SK-N-SH (cell line): Measurements from ENCODE around the gene TBC1D5. TPM values are rescaled to one million over a fixed set of nuclear protein-coding genes. Genes with fewer than 3 reads are reported as not detected.

Source experiments
- CTCF ChIA-PET: fragments of 300-600, 350-600 bp; formaldehyde crosslinking; extraction: SDS; loops from one replicate; lab custom pipeline; 2021; lab: Yijun Ruan, JAX
- POLR2A ChIA-PET: fragments of 350-600 bp; sonication (Branson Sonifier 250); formaldehyde crosslinking; extraction: SDS; loops from one replicate; lab custom pipeline; 2020; ENCODE audit warnings: antibody characterized with exemption, inconsistent platforms; lab: Yijun Ruan, JAX
- DNase-seq: peaks from one replicate; pipeline ENCODE4 v3.0.0; 2012
- H2AFZ ChIP-seq: fragments of 200-600 bp; sonication (generic); 2 replicates; pipeline ENCODE4 v1.8.1; 2016; ENCODE audit warnings: antibody characterized with exemption, mild to moderate bottlenecking, low read depth
- H3F3A ChIP-seq: fragments of 200-600 bp; sonication (generic); replicated peaks from 2 replicates; pipeline ENCODE3; 2016; ENCODE audit warnings: antibody characterized with exemption, mild to moderate bottlenecking; ENCODE audit not compliant: insufficient read depth
- H3K27ac ChIP-seq, 2 experiments: fragments of 200-500 bp in 1 of 2; fragments of 200-600 bp in 1 of 2; sonication (Bioruptor generic) in 1 of 2; sonication (generic), shearing (Covaris generic) in 1 of 2; 2 replicates each; pipeline versions ENCODE4 v1.5.1 to v1.6.1; 2014 to 2016; ENCODE audit warnings: low read depth in 2 of 2, inconsistent platforms in 1 of 2, low read length in 1 of 2, mild to moderate bottlenecking in 1 of 2, mixed read lengths in 1 of 2
- H3K27me3 ChIP-seq: fragments of 200-600 bp; sonication (generic), shearing (Covaris generic); 2 replicates; pipeline ENCODE4 v1.6.1; 2016; ENCODE audit warnings: mixed run types; ENCODE audit not compliant: insufficient read depth
- H3K36me3 ChIP-seq, 2 experiments: fragments of 200-500 bp in 1 of 2; fragments of 200-600 bp in 1 of 2; sonication (Bioruptor generic) in 1 of 2; sonication (generic) in 1 of 2; replicated peaks in 1 of 2; 2 replicates each; pipeline versions ENCODE3 to v1.5.1; 2014 to 2016; ENCODE audit warnings: low read length in 1 of 2, mild to moderate bottlenecking in 1 of 2; ENCODE audit not compliant: insufficient read depth in 2 of 2, control insufficient read depth in 1 of 2
- H3K4me1 ChIP-seq, 2 experiments: fragments of 200-500 bp in 1 of 2; fragments of 200-600 bp in 1 of 2; sonication (Bioruptor generic) in 1 of 2; sonication (generic), shearing (Covaris generic) in 1 of 2; 2 replicates each; pipeline versions ENCODE4 v1.5.1 to v1.6.1; 2014 to 2016; ENCODE audit warnings: low read depth in 1 of 2, low read length in 1 of 2, mixed run types in 1 of 2; ENCODE audit not compliant: insufficient read depth in 2 of 2, control insufficient read depth in 1 of 2
- H3K4me2 ChIP-seq: fragments of 200-600 bp; sonication (generic), shearing (Covaris generic); 2 replicates; pipeline ENCODE4 v1.6.1; 2017; ENCODE audit warnings: mixed run types
- H3K4me3 ChIP-seq, 2 experiments: fragments of 200-500 bp in 1 of 2; fragments of 200-600 bp in 1 of 2; sonication (Bioruptor generic) in 1 of 2; sonication (generic), shearing (Covaris generic) in 1 of 2; 2 replicates each; pipeline versions ENCODE4 v1.5.1 to v1.8.1; 2014 to 2016; ENCODE audit warnings: low read depth in 2 of 2, inconsistent platforms in 1 of 2, low read length in 1 of 2, mild to moderate bottlenecking in 1 of 2, mixed read lengths in 1 of 2, moderate library complexity in 1 of 2
- H3K79me2 ChIP-seq: fragments of 200-600 bp; sonication (generic); 2 replicates; pipeline ENCODE4 v1.8.1; 2017; ENCODE audit warnings: mild to moderate bottlenecking; ENCODE audit not compliant: insufficient read depth
- H3K9ac ChIP-seq: fragments of 200-600 bp; sonication (generic); 2 replicates; pipeline ENCODE4 v1.6.1; 2017; ENCODE audit warnings: mixed run types
- H3K9me2 ChIP-seq: fragments of 200-600 bp; sonication (generic); 2 replicates; pipeline ENCODE4 v1.6.1; 2017; ENCODE audit warnings: mixed run types
- H3K9me3 ChIP-seq: fragments of 200-600 bp; sonication (generic); 2 replicates; pipeline ENCODE4 v1.6.1; 2017; ENCODE audit warnings: mixed run types, mild to moderate bottlenecking, moderate library complexity
- H4K20me1 ChIP-seq: fragments of 200-600 bp; sonication (generic); 2 replicates; pipeline ENCODE4 v1.6.1; 2017; ENCODE audit warnings: mild to moderate bottlenecking, mixed run types; ENCODE audit not compliant: insufficient read depth
- CHD2 ChIP-seq: fragments of 150-350 bp; IDR thresholded peaks from 2 replicates; pipeline ENCODE4 v1.6.1; 2018; ENCODE audit warnings: low read length; ENCODE audit not compliant: partially characterized antibody
- EP300 ChIP-seq, 2 experiments: IDR thresholded peaks; 2 replicates each; pipeline versions ENCODE4 v1.4.0 to v1.6.1; 2012; ENCODE audit warnings: borderline replicate concordance in 1 of 2, low read depth in 1 of 2, low read length in 1 of 2
- EZH2phosphoT487 ChIP-seq: fragments of 200-600 bp; sonication (generic); IDR thresholded peaks from 2 replicates; pipeline ENCODE4 v1.6.1; 2017; ENCODE audit warnings: low read depth, mixed run types, mild to moderate bottlenecking, antibody characterized with exemption, moderate library complexity, borderline replicate concordance
- FOSL2 ChIP-seq: IDR thresholded peaks from 2 replicates; pipeline ENCODE4 v1.4.0; 2012; ENCODE audit warnings: low read depth, mild to moderate bottlenecking, moderate library complexity, borderline replicate concordance
- FOXM1 ChIP-seq: IDR thresholded peaks from 2 replicates; pipeline ENCODE4 v1.4.0; 2012; ENCODE audit warnings: low read depth, mild to moderate bottlenecking
- GATA2 ChIP-seq: sonication (generic); formaldehyde crosslinking; IDR thresholded peaks from 2 replicates; pipeline ENCODE4 v1.5.0; 2020; ENCODE audit warnings: mild to moderate bottlenecking, missing genetic modification reagents
- MXI1 ChIP-seq: IDR thresholded peaks from 2 replicates; pipeline ENCODE4 v1.6.1; 2012; ENCODE audit warnings: mild to moderate bottlenecking, low read depth, low read length, improper control_type of control experiment
- NFIC ChIP-seq: IDR thresholded peaks from 2 replicates; pipeline ENCODE4 v1.4.0; 2012; ENCODE audit warnings: borderline replicate concordance
- NRF1 ChIP-seq: IDR thresholded peaks from 2 replicates; pipeline ENCODE4 v1.6.1; 2012; ENCODE audit warnings: low read depth, mild to moderate bottlenecking, low read length
- RFX5 ChIP-seq: IDR thresholded peaks from 2 replicates; pipeline ENCODE4 v1.6.1; 2012; ENCODE audit warnings: mild to moderate bottlenecking, improper control_type of control experiment, low read length
- SIN3A ChIP-seq: IDR thresholded peaks from 2 replicates; pipeline ENCODE4 v1.6.1; 2012; ENCODE audit warnings: low read depth, mild to moderate bottlenecking, low read length, moderate library complexity, borderline replicate concordance
- SMC3 ChIP-seq: IDR thresholded peaks from 2 replicates; pipeline ENCODE4 v1.6.1; 2012; ENCODE audit warnings: low read depth, low read length, improper control_type of control experiment
- YY1 ChIP-seq: IDR thresholded peaks from 2 replicates; pipeline ENCODE4 v1.4.0; 2012; ENCODE audit warnings: low read depth, mild to moderate bottlenecking
- WGBS: methylation state at CpG from one replicate; pipeline ENCODE4 v1.1.6; 2017; ENCODE audit warnings: low lambda C conversion rate; 5-methylcytosine and 5-hydroxymethylcytosine counted together
- polyA plus RNA-seq, 3 experiments: library from polyadenylated mRNA; depleted of rRNA; stranded (reverse); fragments of >200 nt; gene quantifications; 2 replicates each; pipeline ENCODE4 v1.2.3, GENCODE V29; 2012
- TF ChIP-seq, protein P1 (sequence below): fragments of 200-600 bp; sonication (generic); IDR thresholded peaks from 2 replicates; pipeline ENCODE4 v1.6.1; 2017; ENCODE audit warnings: antibody characterized with exemption, mild to moderate bottlenecking, moderate library complexity
- TF ChIP-seq, protein P2 (sequence below): IDR thresholded peaks from 2 replicates; pipeline ENCODE4 v1.4.0; 2012; ENCODE audit warnings: low read depth, borderline replicate concordance
- TF ChIP-seq, protein P3 (sequence below): IDR thresholded peaks from 2 replicates; pipeline ENCODE4 v1.4.0; 2012; ENCODE audit warnings: low read depth
- TF ChIP-seq, protein P4 (sequence below): fragments of 150-350 bp; IDR thresholded peaks from 2 replicates; pipeline ENCODE4 v1.6.1; 2016; ENCODE audit warnings: mild to moderate bottlenecking, low read depth, low read length

Gene TBC1D5
- polyA plus RNA-seq, 1 of the 3 experiments (the other 2 are of a cell fraction): 19.5 TPM

DNA sequence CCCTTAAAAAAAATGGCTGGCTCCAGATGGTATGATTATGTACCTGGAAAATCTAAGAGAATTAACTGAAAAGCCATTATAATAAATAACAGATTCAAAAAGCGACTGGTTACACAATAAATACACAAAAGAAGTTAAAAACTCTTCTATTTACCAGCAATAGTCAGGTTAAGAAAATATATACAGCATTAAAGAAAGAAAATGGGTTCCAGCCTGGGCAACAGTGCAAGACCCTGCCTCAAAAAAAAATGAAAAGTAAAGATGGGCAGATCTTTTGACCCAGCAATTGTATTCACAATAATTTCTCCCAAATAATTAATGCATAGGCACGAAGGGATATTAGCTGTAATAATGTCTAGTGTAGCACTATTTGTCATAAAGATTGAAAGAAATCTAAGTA, 8.7 kb downstream of the TBC1D5 start:
- POLR2A ChIA-PET: no interaction called here
- Histone ChIP-seq H3K36me3 (peaks cover 0 to 3% of the 10 kb centered on the region in 2 experiments), H2AFZ (no peak overlapping the region), H3K79me2 (peaks cover 67% of the 10 kb centered on the region), H3K9ac (no peak overlapping the region), H3F3A (peaks cover 5% of the 10 kb centered on the region), H3K27me3 (no peaks in the 10 kb centered on the region), H3K9me2 (no peaks in the 10 kb centered on the region), H4K20me1 (no peaks in the 10 kb centered on the region), H3K4me3 (no peak overlapping the region), H3K4me1 (peaks cover 3 to 4% of the 10 kb centered on the region in 2 experiments; a peak in 2 of 4 replicates), H3K9me3 (no peaks in the 10 kb centered on the region), H3K4me2 (no peak overlapping the region), H3K27ac (no peak overlapping the region)
- DNase-seq: no peak
- WGBS: 92% methylated on average over 2 of the region's 2 CpGs
- CTCF ChIA-PET: no interaction called here
- TF ChIP-seq, protein P1, sequence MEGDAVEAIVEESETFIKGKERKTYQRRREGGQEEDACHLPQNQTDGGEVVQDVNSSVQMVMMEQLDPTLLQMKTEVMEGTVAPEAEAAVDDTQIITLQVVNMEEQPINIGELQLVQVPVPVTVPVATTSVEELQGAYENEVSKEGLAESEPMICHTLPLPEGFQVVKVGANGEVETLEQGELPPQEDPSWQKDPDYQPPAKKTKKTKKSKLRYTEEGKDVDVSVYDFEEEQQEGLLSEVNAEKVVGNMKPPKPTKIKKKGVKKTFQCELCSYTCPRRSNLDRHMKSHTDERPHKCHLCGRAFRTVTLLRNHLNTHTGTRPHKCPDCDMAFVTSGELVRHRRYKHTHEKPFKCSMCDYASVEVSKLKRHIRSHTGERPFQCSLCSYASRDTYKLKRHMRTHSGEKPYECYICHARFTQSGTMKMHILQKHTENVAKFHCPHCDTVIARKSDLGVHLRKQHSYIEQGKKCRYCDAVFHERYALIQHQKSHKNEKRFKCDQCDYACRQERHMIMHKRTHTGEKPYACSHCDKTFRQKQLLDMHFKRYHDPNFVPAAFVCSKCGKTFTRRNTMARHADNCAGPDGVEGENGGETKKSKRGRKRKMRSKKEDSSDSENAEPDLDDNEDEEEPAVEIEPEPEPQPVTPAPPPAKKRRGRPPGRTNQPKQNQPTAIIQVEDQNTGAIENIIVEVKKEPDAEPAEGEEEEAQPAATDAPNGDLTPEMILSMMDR: no peak
- TF ChIP-seq RFX5 (no peak), MXI1 (no peak), FOSL2 (no peak), YY1 (no peak), SMC3 (no peak), FOXM1 (no peak), CHD2 (no peak), NFIC (no peak), EZH2phosphoT487 (no peak), SIN3A (no peak), GATA2 (CRISPR knock-in tag) (no peak), NRF1 (no peak), EP300 (IDR thresholded peaks at IDR 0.05; ENCODE audit: borderline replicate concordance in 1 of 2, low read depth in 1 of 2, low read length in 1 of 2) (no peak)
- TF ChIP-seq, protein P2, sequence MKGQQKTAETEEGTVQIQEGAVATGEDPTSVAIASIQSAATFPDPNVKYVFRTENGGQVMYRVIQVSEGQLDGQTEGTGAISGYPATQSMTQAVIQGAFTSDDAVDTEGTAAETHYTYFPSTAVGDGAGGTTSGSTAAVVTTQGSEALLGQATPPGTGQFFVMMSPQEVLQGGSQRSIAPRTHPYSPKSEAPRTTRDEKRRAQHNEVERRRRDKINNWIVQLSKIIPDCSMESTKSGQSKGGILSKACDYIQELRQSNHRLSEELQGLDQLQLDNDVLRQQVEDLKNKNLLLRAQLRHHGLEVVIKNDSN: no peak
- TF ChIP-seq, protein P3, sequence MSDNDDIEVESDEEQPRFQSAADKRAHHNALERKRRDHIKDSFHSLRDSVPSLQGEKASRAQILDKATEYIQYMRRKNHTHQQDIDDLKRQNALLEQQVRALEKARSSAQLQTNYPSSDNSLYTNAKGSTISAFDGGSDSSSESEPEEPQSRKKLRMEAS: no peak
- TF ChIP-seq, protein P4, sequence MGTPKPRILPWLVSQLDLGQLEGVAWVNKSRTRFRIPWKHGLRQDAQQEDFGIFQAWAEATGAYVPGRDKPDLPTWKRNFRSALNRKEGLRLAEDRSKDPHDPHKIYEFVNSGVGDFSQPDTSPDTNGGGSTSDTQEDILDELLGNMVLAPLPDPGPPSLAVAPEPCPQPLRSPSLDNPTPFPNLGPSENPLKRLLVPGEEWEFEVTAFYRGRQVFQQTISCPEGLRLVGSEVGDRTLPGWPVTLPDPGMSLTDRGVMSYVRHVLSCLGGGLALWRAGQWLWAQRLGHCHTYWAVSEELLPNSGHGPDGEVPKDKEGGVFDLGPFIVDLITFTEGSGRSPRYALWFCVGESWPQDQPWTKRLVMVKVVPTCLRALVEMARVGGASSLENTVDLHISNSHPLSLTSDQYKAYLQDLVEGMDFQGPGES: no peak
